HPDE6-E6E7 (cell line): ENCODE measurements around the gene TBC1D17.

Experiments
- DNase-seq: peaks from one replicate; pipeline ENCODE4 v3.0.0; 2011; ENCODE audit warnings: missing footprints; ENCODE audit errors: extremely low spot score

Gene TBC1D17

DNA sequence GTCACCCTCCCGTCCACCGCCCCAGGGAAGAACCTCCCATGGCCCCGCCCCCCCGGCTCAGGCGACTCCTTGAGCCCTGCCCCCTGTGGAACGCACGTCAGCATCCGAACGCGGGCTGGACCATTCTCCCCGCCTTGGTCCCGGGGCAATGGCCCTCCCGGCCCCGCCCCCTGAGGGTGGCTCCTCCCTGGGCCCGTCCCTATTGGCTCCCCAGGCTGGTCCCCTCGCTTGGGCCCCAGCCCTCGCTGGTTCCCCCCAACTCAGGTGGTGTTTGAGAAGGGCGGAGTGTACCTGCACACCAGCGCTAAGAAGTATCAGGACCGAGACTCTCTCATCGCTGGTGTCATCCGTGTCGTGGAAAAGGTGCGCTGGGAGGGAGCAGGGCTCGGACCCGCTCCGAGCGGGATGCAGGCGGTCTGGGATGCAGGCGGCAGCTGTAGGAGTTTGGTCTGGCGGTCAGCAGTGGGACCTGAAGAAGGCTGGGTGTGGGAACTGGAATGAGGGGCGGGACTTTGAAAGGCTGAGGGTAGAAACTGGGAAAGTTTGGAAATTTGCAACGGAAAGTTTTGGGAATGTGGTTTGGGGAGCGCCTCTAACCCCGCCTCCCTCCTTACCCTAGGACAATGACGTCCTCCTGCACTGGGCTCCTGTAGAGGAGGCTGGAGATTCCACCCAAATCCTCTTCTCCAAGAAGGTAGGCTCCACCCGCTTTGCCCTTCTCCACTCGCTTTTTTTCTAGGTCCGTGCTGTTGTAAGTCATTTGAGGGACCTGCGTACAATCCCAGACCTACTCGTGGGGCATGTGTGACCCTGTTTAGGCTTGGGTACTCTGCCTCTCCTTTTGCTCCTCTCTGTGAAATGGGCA, 609 bp downstream of the TBC1D17 start:
- peak; percentile 90 for DNase-seq

DNA sequence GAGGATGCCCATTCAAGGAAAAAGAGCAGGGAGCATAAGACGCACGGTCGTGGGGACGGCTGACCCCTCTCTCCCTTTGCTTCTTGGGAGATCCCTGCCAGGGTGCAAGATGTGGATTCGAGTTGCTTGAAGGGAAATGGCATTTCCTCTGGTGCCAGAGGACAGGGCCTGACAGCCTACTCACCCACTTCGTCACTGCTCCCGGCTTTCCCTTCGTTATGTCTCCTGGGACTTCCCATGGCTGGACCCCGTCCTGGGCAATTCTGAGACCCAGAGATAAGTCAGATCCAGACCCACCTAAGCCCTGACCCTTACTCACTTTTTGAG, 1.2 kb downstream of the TBC1D17 start:
- no peak for DNase-seq

DNA sequence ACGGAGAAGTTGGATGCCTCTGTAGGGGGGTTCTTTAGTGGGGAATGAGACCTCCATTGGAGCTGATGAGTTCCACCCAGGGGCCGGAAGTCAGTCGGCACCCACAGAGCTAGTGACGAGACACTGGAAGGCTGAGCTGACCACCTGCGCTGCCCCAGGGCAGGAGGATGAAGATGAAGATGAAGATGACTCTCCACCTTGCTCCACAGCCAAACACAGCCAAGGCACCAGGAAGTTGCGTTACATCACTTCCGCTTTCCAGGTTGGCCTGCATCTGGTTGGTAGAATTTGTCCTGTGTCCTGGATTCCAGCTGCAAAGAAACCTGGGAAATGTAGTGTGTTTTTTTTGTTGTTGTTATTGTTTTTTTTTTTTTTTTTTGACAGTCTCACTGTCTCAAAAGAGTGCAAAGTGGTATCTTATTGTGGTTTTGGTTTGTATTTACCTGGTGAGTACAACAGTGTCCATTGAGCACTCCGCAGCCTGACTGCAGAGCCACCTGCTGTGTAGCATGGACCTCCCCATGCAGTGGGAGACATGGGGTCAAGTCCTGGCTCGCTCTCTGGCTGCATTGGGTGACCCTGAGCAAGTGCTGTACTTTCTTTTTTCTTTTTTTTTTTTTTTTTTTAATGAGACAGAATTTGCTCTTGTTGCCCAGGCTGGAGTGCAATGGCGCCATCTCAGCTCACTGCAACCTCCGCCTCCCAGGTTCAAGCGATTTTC, 1.9 kb downstream of the TBC1D17 start:
- DNase-seq = no peak

DNA sequence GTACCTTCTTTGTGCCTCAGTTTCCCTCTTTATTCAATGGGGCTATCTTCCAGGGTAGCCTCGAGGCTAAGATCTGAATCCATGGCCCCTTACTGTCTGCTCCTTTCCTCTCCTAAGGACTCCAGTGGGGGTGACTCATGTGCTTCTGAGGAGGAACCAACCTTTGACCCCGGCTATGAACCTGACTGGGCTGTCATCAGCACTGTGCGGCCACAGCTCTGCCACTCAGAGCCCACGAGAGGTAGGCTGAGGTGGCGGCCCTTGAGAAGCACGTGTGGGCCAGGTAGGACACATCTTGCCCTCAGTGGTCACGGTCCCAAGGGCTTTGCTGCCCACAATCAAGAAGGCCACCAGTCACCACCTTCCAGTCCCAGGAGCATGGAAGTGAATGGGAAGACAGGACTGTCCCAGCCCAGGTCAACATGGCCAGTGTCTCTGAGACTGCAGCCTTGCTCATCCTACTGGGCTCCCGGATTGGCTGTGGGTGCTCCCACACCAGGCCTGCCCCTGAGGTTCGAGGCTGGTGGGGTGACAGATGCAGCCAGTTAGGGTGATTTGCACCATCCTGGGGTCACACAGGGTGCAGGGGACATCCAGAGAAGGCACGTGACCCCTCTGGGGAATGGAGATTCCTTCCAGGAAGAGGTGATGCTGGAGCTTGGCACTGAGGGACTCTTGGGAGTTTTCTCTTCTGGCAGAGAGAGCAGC, 2.8 kb downstream of the TBC1D17 start:
- no peak for DNase-seq

DNA sequence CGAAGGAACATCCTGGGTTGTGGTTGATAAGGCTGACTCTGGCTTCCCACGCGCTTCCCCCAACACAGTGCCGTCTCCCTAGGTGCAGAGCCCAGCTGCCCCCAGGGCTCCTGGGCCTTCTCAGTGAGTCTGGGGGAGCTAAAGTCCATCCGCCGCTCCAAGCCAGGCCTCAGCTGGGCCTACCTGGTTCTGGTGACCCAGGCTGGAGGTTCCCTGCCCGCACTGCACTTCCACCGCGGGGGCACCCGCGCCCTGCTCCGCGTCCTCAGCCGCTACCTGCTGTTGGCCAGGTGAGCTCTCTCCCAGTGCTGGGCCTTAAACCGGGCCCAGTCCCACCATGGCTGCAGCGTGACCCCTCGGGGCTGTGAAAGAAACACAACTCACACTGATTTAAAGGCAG, 3.7 kb downstream of the TBC1D17 start:
- no peak for DNase-seq

DNA sequence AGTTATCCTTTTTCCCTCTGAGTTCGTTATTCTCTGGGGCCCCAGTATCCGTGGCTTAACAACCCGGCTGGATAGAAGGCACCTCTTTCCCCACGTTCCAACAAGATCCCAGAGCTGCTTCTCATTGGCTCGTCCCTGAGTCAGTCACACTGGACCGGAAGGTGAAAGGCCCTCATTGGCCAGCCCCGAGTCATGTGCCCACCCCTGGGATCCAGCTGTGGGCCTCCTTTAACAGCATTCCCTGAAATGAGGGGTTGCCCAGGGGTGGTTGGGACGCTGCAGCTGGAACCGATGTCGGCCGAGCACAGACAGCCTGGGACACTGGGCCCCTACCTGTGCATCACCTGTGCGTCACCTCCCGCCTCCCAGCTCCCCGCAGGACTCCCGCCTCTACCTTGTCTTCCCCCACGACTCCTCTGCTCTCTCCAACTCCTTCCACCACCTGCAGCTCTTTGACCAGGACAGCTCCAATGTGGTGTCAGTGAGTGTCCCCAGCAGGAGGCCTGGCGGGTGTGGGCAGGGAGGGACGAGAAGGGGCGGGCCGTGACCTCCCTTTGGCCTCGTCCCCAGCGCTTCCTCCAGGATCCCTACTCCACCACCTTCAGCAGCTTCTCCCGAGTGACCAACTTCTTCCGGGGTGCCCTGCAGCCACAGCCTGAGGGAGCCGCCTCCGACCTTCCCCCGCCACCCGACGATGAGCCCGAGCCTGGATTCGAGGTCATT, 4.3 kb downstream of the TBC1D17 start:
- no peak for DNase-seq

DNA sequence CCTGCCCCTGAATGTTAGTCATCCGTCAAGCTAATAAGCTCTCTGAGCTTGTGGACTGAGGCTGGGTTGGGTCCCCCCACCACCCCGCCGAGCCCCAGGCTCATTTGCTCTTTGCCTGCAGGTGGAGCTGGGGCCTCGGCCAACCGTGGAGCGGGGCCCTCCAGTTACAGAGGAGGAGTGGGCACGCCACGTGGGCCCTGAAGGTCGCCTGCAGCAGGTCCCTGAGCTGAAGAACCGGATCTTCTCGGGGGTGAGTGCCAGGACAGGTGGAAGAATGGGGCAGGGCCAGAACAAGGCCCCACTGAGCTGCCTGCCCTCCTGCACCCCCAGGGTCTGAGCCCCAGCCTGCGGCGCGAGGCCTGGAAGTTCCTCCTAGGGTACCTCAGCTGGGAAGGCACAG, 5.1 kb downstream of the TBC1D17 start:
- DNase-seq = no peak

DNA sequence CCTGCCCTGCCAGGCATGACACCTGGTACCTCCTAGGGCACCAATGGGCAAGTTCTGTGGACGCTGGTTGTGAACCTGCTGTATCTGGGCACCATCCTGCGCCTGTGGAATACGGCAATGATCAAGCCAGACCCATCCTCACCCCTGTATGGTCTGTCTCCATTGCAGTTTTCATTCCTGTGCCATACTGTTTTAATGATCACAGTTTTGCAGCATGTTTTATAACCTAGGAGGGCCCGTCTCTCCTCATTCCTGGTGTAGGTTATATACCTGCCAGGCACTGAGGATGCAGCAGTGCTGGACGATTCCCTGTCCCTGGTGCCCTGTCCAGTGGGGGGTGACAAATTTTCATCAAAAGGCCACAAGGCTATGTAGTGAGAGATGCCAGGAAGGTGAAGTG, 5.6 kb downstream of the TBC1D17 start:
- no peak for DNase-seq

DNA sequence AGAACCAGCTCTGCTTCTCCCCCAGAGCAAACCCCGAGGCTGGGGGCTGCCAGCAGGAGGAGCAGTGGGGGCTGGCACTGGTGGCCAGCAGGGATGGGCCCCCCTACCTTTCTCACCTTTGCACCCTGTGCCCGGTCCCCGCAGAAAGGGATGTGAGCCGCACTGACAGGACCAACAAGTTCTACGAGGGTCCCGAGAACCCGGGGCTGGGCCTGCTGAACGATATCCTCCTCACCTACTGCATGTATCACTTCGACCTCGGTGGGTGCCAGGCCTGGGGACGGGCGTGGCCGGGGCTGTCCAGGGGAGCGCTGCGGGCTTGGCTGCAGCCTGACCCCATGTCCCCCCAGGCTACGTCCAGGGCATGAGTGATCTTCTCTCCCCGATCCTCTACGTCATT, 6.6 kb downstream of the TBC1D17 start:
- no peak for DNase-seq

DNA sequence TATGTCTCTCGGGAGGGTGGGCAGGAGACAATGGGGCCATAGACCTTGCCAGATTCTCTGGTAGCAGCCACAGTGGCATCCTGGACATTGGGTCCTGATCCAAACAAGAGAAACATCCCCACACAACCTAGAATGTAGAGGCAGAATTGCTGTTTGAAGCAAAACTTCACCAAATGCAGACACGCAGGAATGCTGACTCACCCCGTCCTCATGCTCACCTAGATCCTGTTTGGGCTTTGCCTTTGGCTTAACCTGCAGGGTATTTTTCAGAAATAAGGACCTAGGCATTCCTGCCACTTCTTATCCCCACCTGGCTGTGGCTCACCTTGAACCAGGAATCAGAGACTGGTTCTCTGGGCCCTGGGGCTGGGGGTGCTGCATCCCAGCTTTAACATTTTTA, 7.3 kb downstream of the TBC1D17 start:
- no peak for DNase-seq

DNA sequence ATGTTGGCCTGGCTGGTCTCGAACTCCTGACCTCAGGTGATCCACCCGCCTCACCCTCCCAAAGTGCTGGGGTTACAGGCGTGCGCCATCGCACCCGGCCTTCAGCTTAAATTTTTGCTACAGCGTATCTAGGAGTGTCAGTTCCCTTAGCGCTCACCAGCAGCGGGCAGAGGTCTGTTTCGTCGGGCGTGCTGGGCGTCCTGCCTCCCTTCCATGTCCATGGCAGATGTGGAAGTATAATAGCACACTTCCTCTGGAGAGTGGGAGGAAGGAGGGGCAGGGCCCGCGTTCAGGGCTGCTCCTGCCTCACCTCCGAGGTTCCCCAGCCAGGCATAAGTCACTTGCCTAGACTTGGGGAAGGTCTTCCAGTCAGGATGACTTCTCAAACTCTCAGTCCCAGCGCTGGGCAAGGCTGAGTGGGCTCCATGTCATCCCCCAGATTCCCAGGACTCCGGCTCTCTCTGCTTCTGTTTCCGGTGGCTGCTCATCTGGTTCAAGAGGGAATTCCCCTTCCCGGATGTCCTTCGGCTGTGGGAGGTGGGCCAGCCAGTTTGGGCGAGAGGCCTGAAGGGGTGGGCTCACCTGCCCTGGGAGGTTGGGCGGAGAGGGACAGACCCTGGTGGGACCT, 9.6 kb downstream of the TBC1D17 start:
- DNase-seq = no peak

DNA sequence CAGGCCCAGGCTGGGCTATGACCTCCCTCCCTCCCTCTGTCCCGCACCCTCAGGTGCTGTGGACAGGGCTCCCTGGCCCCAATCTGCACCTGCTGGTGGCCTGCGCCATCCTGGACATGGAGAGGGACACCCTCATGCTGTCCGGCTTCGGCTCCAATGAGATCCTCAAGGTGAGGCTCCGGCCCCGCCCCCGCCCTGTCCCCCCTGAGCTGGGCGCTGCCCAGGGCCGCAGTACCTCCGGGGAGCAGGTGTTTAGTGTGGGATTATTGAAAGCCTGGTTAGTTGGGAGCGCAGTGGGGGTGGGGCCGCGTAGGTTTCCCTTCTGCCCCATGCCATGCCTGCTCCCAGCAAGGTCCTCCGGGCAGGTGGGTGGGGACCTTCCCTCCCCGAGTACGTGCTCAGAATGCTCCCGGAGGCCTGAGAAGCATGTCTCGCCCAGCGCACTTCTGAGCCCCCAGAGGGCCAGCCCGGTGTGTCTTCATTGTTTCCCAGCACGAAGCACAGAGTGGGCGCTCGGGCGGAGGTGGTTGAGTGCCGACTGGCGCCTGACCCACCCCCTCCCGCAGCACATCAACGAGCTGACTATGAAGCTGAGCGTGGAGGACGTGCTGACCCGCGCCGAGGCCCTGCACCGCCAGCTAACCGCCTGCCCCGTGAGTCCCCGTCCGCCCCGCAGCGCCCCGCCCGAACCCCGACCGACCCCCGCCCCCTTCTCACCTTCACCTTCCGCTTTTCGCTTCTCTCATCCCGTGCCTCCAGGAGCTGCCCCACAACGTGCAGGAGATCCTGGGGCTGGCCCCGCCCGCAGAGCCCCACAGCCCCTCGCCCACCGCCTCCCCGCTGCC, 10.4 kb downstream of the TBC1D17 start:
- no peak for DNase-seq

DNA sequence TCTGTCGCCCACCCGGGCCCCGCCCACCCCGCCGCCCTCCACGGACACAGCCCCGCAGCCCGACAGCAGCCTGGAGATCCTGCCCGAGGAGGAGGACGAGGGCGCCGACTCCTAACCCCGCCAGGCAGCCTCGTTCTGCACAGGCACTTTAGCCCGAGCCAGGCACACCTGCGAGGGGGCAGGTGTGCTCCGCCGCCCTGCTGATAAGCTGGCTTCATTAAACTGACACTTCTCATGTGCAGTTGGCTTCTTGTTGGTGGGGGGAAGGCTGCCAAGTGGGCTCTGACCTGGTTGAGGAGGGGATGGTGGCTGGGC, 11.0 kb downstream of the TBC1D17 start:
- no peak for DNase-seq

DNA sequence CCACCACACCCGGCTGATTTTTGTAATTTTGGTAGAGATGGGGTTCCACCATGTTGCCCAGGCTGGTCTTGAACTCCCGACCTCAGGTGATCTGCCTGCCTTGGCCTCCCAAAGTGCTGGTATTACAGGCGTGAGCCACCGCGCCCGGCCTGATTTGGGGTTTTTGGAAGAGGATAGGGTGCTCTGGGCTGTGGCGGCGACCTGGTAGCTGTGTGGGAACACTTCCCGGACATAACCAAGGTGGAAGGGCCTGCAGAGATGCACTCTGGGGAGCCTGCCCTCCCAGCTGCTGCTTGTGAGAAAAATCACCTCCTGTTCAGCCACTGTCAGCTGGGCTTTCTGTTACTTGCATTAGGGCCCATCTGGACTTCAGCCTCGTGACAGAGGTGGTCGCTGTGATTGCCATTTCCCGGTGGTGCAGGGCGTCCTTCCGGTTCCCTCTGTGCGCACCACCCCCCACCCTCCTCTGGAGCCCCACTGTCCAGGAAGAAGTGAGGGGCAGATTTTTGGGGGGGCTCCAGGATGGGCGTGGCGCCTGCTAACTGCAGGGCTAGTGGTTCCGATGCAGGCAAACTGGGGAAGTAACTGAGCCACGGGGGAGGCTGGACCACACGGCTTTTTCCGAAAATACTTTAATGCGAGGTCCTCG, 11.7 kb downstream of the TBC1D17 start:
- DNase-seq = no peak

DNA sequence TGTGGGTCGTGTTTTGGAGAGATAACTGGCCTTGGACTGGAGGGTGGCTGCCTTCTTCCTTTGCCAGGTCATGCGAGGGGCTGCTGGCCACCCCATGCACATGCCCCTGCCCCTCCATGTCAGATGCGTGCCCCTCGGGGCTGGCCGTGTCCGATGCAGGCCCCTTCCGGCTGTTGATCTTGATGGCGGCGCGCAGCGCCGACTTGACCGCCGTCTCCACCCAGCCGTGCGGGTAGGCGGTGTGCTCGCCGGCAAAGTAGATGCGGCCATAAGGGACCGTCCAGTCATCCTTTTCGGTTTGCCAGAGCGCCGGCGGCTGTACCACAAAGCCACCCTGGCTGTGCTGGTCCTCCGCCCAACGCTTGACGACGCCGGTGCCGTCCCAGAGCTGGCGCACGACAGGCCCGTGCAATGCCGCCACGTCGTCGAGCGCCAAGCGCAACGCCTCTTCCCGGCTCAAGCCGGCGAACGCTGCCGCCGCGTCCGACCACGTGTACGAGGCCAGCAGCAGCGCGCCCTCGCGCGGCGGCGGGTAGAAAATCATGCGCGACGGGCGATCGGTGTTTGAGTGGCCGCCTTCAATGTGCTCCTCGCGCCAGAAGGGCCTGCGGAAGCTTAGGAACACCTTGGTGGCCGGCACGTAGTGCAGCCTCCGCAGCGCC, 12.3 kb downstream of the TBC1D17 start:
- DNase-seq = no peak

DNA sequence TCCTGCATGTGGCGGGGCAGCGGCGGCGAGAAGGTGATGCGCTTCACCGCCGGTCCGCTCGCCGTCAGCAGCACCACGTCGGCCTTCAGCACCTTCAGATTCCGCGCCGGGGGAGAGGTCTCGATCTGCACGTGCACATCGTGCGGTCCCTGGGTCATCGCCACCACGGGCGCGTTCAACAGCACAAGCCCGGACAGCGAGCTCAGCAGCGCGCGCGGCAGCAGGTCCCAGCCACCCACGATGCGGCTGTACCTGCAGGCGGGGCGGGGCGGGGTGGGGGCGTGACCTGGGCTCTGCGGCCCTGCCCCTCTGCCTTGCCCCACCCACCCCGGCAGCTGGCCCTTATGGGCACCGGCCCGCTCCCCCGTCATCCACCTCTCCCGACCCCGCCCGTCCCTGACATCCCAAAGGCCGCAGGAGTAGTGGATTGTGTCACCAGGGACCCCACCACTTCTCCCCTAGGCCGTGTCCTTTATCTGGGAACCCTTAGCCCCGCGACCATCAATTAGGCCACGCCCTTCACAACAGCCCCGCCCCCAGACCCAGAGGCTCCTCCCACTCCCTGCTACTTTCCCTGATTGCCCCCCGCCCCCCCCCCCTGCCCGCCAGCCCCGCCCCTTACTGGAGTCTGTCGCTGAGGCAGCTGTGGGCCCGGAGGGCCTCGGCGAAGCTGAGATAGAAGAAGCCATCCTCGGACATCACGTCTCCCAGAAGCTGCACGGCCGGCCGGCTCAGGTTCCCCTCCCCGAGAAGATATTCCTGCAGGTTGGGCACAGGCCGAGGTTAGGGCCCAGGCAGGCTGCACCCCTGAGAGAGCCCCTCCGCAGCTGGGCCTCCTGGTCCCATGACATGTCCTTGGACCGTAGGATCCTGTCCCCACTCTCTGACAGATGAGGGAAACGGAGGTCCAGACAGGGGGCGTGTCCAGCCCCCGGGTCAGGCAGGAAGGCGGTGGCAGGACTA, 13.1 kb downstream of the TBC1D17 start:
- DNase-seq = no peak

DNA sequence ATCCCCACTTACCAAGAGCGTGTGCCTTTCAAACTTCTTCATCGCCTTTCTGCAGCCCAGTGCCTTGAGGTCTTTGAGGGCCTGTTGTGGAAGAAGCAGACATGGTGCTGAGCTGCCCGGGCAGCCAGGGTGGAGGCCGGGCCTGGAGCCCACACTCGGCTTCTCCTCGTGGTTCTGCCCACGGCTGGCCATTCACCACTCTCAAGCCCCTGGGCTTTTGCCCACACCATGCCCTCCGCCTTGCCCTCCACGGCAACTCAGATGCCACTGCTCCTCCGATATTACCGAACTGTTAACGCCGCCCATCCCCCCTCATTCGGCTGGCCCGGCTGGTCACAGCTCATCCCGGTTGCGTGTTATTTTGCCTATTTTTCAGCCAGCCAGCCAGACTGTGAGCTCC, 13.9 kb downstream of the TBC1D17 start:
- no peak for DNase-seq

DNA sequence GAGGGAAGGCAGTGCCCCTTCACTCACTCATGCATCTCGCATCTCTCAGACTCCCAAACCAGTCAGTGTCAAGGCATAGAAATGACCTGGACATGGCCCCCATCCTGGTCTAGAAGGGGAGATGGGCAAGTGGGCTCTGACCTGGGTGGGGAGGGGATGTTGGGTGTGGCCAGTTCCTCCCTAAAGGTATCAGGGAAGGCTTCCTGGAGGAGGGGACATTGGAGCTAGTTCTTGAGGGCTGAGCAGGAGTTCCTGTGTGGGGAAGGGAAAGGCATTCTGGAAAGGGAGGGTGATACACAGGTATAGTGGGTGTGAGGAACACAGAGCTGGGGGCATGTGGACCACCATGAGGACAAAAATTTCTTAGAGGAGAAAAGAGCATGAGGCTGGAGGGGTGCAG, 15.2 kb downstream of the TBC1D17 start:
- no peak for DNase-seq
